HG03097 (cell line): ENCODE data around the gene CYP2C19.
"Not testable (repeated sequence)": the region's sequence is repeated elsewhere in the genome, so short reads cannot be mapped to it uniquely, and the experiment has no call there.

Experiments
- ATAC-seq: cut with Tn5 transposase; IDR thresholded peaks from one replicate; pipeline ENCODE4 v1.9.1; 2021; ENCODE audit not compliant: unreplicated experiment, low FRiP score

CYP2C19 gene

DNA sequence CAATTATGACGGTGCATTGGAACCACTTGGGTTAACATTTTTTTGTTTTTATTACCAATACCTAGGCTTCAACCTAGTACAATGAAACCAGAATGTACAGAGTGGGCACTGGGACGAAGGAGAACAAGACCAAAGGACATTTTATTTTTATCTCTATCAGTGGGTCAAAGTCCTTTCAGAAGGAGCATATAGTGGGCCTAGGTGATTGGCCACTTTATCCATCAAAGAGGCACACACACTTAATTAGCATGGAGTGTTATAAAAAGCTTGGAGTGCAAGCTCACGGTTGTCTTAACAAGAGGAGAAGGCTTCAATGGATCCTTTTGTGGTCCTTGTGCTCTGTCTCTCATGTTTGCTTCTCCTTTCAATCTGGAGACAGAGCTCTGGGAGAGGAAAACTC lies at the start of gene CYP2C19:
Gene CYP2C19 (plus strand): TSS at position 289 of the 400 bp plus-strand sequence. CDS start 25 bp downstream, at position 314.
- ATAC-seq: no peak

DNA sequence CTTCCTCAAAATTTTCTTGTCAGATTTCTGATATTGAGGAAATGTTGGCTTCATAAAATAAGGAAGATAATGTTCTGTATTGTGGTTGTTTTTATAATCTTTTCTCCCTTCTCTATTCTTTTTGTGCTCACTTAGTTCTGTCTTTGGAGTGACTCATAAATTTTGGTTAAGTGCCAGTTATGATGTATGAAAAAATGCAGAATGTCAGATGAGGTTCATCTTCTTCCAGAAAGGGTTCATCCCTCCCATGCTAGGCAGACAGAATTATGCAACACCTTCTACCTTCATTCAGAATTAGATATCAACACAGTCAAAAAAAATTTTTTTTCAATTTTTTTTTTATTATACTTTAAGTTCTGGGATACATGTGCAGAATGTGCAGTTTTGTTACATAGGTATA lies 36.6 kb upstream of the CYP2C19 start:
- no peak for ATAC-seq

DNA sequence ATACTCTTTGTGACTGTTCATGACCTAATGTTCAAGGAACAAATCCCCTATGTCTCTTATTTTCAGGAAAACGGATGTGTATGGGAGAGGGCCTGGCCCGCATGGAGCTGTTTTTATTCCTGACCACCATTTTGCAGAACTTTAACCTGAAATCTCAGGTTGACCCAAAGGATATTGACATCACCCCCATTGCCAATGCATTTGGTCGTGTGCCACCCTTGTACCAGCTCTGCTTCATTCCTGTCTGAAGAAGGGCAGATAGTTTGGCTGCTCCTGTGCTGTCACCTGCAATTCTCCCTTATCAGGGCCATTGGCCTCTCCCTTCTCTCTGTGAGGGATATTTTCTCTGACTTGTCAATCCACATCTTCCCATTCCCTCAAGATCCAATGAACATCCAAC lies 27.3 kb upstream of the CYP2C19 start:
- ATAC-seq: no peak

- no peak for ATAC-seq
Observed at GRCh38 chr10:94738588-94738987, 23.9 kb upstream of the CYP2C19 start.

DNA sequence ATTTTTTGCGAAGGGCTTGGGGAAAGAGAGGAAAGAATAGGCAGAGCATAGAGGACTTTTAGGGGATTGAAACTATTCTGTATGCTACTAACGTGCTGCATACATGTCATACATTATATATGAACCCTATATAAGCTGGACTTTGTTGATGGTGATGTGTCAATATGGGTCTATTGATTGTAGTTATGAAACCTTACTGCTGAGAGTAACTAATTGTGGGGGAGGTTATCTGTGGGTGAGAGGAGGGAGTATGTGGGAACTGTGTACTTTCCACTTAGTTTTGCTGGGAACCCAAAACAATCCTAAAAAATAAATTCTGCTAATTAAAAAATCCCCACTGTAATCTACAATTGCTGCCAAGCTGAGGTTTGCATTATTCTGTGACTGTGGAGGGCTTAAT lies 15.3 kb upstream of the CYP2C19 start:
- ATAC-seq: no peak

DNA sequence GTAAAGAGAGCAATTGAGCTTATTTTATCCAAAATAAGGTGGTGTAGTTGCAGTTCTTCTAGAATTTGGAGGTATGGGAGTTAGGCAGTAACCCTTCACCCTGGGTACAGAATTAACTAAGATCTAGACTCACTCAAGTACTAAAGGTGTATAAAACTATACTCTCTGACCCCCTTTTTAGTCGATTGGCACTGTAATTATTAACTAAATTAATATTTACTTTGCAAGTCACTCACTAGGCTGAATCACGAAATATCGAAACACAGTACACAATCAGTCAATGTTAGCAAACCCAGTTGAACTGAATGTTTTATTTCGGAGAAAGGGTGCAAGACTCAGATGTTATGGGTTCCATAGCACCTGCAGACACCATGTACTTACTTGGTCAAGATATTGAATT lies 14.6 kb upstream of the CYP2C19 start:
- ATAC-seq: no peak

DNA sequence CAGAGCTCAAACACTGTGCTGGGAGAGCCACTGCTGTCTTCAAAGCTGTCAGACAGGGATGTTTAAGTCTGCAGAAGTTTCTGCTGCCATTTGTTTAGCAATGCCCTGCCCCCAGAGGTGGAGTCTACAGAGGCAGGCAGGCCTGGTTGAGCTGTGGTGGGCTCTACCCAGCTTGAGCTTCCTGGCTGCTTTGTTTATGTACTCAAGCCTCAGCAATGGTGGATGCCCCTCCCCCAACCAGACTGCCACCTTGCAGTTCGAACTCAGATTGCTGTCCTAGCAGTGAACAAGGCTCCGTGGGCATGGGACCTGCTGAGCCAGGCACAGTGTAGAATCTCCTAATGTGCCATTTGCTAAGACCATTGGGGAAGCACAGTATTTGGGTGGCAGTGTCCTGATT lies 4.6 kb upstream of the CYP2C19 start:
- ATAC-seq: no peak

DNA sequence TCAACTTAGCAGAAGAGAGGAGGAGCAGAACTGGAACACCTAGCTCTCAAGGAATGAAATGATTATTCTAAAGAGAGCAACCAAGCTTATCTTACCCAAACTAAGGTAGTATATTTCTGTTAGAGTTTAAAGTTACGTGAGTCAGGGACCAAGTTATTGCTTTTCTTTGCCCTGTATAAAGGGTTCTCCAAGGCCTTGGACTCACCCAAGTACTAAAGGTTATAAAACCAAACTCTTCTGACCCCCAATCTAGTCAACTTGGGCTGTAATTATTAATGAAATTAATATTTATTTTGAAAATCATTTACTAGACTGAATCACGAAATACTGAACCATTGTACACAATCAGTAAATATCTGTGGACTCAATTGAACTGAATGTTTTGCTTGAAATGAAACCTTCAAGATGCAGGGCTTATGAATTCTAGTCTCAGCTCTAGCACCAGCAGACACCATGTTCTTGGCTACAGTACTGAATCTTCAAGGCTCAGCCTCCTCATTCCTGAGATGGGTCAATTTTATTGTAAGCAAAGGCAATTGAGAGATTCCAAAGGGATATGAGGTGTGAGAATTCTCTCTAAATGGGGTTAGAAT lies 1.8 kb upstream of the CYP2C19 start:
- ATAC-seq: no peak

GRCh38 chr10:94775425-94775824 lies 12.9 kb downstream of the CYP2C19 start:
- not testable (repeated sequence) for ATAC-seq

DNA sequence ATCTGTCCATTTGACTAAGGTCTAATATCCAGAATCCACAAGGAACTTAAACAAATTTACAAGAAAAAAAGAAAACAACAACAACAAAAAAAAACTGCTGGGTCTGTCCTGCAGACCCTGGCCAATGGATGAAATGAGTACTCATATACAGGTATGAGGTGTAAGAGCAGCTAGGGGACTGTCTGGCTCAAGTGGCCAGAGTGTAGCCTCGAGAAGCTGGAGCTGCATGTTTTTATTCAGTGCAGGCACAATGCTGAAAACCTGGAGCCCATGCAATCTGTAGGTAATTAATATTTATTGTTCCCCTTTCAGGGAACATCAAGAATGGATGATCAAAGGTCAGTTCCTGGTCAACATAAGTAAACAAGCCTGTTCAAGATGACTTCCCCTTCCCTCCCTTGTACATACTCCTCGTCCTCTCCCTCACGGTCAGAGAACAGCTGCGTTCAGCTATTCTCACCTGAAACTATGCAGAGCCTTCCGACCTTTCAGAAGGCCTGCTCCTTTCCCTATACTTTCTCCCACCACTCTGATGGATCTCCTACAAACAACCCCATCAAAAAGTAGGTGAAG lies 15.5 kb downstream of the CYP2C19 start:
- no peak for ATAC-seq

DNA sequence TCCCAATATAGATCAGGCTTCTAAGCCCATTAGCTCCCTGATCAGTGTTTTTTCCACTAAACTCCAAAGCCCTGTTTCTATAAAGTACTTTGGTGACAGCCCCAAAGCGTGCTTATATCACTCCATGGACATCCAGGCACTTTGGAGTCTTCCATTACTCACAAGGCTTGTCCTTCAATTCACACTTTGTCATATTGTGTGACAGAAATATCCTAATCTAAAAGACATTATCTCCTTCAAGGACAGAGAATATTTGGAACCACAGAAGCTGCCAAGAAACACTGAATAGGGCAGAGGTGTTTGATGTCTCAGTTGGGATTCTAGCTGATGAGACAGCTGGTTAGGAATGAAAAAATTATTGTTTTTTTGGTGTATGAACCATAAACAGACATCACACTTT lies 18.4 kb downstream of the CYP2C19 start:
- ATAC-seq: no peak

DNA sequence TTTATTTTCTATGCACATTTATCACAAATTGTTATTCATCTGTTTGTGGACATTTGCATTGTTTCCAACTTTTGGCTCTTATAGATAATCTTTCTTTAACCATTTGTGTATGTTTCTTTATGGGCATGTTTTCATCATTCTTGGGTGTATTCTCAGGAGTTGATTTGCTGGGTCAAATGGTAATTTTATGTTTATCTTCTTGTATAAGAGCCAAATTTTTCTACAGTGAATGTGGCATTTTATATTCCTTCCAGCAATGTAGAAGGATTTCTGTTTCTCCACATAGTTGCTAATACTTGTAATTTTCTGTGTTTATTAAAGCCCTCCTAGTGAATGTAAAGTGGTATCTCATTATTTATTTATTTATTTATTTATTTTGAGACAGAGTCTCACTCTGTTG lies 21.8 kb downstream of the CYP2C19 start:
- no peak for ATAC-seq

GRCh38 chr10:94785211-94785610 lies 22.7 kb downstream of the CYP2C19 start:
- ATAC-seq: no peak

DNA sequence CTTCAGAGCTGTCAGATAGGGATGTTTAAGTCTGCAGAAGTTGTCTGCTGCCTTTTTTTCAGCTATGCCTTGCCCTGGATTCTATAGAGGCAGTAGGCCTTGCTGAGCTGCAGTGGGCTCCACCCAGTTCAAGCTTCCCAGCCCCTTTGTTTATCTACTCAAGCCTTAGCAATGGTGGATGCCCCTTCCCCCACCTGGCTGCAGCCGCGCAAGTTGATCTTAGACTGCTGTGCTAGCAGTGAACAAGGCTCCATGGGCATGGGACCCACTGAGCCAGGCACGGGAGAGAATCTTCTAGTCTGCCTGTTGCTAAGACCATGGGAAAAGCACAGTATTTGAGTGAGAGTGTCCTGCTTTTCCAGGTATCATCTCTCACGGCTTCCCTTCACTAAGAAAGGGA lies 38.1 kb downstream of the CYP2C19 start:
- ATAC-seq: not testable (repeated sequence)

- ATAC-seq: no peak
Observed at GRCh38 chr10:94803307-94803706, 40.8 kb downstream of the CYP2C19 start.

DNA sequence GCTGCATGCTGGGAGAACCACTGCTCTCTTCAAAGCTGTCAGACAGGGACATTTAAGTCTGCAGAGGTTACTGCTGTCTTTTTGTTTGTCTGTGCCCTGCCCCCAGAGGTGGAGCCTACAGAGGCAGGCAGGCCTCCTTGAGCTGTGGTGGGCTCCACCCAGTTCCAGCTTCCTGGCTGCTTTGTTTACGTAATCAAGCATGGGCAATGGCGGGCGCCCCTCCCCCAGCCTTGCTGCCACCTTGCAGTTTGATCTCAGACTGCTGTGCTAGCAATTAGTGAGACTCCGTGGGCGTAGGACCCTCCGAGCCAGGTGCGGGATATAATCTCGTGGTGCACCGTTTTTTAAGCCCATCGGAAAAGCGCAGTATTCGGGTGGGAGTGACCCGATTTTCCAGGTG lies 67.5 kb downstream of the CYP2C19 start:
- ATAC-seq: not testable (repeated sequence)

- ATAC-seq: no peak
Observed at GRCh38 chr10:94846204-94846603, 83.7 kb downstream of the CYP2C19 start.

DNA sequence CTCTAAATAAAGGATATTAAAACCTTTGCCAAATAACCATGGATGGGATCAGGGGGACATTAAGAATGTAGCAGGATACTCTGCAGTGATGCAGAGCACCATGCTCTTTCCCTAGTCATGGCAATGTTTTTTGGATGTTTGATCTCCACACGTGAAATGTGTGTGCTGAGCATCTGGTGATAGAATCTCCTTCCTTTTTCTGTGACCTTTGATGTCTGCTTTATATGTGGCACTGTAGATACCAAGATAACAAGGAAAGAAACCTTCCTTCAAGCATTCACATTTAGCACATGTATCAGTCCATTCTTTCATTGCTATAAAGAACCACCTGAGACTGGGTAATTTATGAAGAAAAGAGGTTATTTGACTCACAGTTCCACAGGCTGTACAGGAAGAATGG lies 88.3 kb downstream of the CYP2C19 start:
- ATAC-seq: no peak

DNA sequence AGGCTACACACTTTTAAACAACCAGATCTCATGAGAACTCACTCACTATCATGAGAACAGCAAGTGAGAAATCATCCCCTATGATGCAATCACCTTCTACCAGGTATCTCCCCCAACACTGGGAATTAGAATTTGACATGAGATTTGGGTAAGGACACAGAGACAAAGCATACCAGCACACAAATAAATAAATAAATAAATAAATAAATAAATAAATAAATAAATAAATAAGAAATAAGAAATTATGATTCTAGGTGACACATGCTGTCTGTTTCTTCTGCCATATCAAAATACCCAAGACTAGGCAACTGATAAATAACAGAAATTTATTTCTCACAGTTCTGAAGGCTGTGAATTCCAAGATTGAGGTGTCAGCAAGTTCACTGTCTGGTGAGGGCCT lies 88.8 kb downstream of the CYP2C19 start:
- no peak for ATAC-seq

DNA sequence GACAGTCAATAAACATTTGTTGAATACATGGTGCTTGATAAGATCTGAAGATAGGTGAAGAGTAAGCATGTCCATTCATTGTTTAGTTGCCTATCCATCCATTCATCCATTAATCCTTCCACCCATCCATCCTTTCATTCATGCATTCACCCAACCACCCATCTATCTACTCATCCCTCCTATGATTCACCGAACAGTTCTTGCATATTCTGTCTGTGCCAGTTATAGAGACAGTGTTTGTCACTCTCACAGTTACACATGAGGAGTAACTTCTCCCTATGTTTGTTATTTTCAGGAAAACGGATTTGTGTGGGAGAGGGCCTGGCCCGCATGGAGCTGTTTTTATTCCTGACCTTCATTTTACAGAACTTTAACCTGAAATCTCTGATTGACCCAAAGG lies 90.0 kb downstream of the CYP2C19 start:
- ATAC-seq: no peak

- ATAC-seq: no peak
Observed at GRCh38 chr10:94853065-94853464, 90.6 kb downstream of the CYP2C19 start.

GRCh38 chr10:94858005-94858404 lies 95.5 kb downstream of the CYP2C19 start:
- no peak for ATAC-seq

GRCh38 chr10:94859086-94859485 lies 96.6 kb downstream of the CYP2C19 start:
- no peak for ATAC-seq
